Hematopoietic multipotent progenitor cell treated with erythropoietin and hydrocortisone succinate and interleukin-3 and kit ligand, for 6 days (in vitro differentiated cells): ENCODE data around the gene CSE1L.
"Not testable (repeated sequence)": the region's sequence is repeated elsewhere in the genome, so short reads cannot be mapped to it uniquely, and the experiment has no call there.

Source experiments
- DNase-seq: peaks from one replicate; pipeline ENCODE4 v3.0.0-alpha.2; 2015

Gene CSE1L, protein sequence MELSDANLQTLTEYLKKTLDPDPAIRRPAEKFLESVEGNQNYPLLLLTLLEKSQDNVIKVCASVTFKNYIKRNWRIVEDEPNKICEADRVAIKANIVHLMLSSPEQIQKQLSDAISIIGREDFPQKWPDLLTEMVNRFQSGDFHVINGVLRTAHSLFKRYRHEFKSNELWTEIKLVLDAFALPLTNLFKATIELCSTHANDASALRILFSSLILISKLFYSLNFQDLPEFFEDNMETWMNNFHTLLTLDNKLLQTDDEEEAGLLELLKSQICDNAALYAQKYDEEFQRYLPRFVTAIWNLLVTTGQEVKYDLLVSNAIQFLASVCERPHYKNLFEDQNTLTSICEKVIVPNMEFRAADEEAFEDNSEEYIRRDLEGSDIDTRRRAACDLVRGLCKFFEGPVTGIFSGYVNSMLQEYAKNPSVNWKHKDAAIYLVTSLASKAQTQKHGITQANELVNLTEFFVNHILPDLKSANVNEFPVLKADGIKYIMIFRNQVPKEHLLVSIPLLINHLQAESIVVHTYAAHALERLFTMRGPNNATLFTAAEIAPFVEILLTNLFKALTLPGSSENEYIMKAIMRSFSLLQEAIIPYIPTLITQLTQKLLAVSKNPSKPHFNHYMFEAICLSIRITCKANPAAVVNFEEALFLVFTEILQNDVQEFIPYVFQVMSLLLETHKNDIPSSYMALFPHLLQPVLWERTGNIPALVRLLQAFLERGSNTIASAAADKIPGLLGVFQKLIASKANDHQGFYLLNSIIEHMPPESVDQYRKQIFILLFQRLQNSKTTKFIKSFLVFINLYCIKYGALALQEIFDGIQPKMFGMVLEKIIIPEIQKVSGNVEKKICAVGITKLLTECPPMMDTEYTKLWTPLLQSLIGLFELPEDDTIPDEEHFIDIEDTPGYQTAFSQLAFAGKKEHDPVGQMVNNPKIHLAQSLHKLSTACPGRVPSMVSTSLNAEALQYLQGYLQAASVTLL

DNA sequence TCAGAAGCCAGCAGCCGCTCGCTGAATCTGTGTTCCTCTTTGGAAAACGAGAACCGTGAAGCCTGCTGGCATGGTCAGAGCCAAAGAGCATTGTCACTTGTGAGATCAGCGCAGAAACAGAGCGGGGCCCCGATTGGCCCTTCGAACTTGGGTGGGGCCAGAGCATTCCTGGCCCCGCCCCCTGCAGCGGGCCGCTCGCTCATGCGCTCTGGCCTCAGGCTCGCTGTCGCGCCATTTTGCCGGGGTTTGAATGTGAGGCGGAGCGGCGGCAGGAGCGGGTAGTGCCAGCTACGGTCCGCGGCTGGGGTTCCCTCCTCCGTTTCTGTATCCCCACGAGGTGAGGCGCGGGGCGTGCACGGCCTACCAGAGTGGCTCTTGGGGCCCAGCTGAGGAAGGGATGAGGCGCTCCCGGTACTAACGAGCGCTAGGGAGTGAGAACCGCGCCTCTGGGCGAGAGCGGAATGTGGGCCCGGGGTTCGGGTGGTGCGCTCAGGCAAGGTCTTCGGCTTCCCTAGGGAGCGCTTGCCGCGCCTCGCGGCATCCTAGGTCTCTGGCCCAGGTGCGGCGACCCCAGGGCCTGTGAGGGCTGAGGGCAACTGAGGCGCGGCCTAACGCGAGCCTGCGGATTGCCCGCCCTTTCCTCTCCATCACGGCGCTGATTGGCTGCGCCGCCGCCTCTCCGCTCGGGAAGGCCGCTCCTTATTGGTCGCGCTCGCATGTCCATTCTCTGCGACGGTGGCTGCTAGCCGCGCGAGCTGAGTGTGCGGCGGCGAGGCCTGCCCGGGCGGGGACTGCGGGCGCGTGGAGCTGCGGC, at the start of gene CSE1L:
Gene CSE1L (plus strand): TSS at position 226 of the 814 bp plus-strand sequence. CDS start 12,152 bp downstream, outside the sequence.
- DNase-seq = peak; percentile 98

DNA sequence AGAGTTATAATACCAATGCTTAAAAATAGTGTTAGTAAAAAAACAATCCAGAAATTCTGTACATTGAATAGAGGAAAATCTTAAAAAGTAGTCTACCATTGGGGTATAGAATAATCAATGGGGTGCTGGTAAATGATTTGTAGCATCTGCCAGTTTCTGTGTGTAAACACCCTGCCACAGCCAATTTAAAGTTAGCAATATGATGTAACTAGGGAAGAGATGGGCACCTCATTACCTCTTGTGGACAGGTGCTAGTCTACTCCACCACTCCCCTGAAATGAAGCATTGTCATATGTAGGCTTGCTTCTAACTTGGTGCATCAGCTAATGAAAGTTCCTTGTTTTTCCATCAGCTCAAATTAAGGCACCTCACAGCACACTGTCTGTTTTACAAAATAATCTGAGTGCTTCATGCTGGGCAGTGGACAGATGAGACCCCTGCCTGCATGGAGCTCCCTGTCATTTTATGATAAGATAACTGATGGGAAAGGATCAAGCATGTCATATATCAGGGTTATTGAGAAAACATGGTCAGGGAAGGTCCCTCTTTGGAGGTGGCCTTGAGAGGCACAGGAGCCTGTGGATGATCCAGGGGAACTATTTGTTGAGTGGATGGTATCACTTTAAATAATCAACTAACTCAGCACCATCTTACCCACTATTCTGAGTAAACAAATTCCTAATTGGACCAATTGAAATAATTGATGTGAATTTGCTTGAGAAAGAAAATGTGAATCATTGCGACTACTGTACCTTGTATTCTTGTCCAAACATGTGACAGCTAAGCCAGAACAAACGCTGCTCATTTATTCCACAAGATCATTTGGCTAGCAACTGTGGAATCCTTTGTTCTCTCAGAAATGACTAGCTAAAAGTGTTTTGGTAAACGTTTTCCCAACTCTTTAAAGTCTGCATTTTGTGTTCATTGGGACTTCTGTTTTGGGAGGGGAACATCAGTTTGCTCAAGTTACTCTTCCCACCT, 45.9 kb upstream of the CSE1L start:
- no peak for DNase-seq

DNA sequence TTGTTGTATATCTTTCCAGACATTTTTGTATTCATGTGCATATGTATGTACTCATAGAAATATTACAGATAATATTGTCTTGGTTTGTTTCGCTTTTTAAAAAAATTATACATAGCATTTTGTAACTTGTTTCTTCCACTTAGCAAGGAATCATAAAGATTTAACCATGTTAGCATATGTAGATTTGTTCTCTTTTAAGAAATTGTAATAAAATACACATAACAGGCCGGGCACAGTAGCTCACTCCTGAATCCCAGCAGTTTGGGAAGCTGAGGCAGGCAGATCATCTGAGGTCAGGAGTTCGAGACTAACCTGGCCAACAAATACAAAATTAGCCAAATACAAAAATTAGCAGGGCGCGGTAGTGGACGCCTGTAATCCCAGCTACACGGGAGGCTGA, 44.4 kb upstream of the CSE1L start:
- DNase-seq = no peak

DNA sequence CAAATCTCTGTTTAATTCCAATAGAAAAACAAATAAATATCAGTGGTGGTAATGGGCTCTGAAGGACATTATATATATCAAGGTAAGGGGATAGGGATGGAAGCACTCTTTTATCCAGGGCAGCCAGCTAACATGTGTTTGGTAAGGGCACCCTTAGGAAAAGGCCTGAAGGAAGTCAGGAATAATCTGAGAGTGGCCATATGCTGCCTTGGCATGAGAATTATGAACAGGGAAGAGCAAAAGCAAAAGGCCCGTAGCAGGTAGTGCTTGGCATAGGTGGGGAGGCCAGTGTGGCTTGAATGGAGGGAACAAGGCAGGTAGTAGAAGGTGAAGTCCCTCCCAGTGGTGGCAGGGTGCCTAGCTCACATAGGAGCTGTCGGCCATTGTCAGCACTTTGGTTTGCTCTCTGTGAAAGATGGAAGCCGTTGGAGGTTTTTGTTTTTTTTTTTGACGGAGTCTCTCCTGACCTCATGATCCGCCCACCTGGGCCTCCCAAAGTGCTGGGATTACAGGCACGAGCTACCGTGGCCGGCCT, 39.6 kb upstream of the CSE1L start:
- no peak for DNase-seq

DNA sequence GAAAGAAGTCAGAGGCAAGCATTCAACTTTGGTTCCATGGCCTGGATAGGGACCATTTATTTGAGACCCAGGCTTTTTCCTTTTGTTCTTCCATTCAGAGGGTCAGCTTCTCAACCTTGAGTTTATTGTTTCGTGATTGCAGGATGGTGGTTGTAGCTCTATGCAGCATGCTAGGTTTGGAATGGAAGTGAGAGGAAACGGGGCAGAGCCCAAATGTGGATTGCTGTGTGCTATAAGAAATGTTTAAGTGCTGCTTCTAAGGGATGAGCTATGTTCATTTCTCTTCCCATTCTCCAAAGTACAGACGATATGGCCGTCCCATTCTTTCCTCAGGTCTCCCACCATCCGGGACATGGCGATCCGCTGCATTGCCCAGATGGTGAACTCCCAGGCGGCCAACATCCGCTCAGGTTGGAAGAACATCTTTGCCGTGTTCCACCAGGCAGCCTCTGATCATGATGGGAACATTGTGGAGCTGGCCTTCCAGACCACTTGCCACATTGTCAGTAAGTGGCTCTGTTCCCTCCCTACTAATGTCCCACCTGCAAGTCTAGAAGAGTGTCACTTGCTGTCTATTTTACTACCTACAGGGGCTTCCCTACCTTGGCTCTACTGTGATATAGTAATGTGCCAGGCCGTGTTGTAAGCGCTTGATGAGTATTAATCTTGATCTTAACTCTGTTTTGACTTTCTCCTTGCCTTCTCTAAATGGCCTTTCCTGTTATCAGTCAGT, 36.0 kb upstream of the CSE1L start:
- DNase-seq = no peak

DNA sequence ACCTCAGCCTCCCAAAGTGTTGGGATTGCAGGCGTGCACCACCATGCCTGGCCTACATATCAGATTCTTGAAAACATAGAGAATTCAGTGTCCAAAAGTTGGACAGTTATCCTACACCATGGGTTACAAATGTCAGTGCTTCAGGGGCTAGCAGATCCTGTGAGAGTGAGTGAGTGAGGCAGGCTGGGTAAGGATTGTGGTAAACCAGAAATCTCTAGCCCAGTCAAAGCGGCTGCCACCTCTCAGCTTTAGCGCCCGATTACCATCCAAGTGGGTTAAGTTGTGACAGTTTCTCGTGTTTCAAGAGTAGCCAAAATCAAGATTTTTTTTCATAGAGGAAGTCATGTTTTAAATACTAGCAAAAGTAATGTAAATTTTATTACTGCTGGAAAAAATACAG, 21.9 kb upstream of the CSE1L start:
- DNase-seq = no peak

DNA sequence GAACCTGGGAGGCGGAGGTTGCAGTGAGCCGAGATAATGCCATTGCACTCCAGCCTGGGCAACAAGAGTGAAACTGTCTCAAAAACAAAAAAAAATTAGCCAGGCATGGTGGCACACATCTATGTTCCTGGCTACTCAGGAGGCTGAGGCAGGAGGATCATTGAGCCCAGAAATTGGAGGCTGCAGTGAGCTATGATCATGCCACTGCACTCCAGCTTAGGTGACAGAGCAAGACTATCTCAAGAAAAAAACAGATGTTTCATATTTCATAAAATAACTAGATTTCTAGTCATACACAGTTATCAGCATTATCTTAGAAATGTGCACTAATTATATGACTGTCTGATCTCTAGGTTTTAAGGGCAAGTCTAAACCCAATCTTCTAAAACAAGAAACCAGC, 17.9 kb upstream of the CSE1L start:
- DNase-seq = not testable (repeated sequence)

DNA sequence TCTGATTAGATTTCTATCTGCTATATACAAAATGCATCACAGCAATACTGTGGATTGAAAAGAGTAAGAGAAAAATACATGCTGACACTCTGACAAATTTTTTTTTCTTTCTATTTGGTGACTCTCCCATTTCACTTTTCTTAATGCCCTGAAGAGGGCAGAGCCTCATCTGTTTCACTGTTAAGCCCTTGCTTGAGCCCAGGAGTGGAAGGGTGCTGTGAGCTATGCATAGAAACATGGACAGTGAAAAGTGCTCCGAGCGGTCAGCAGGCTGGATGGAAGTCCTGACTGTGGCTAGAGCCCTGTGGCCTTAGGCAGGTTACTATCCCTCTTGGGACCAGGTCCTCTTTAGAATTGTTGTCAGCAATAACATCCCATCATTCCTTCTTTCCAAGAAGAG, 17.4 kb upstream of the CSE1L start:
- peak; percentile 68 for DNase-seq

DNA sequence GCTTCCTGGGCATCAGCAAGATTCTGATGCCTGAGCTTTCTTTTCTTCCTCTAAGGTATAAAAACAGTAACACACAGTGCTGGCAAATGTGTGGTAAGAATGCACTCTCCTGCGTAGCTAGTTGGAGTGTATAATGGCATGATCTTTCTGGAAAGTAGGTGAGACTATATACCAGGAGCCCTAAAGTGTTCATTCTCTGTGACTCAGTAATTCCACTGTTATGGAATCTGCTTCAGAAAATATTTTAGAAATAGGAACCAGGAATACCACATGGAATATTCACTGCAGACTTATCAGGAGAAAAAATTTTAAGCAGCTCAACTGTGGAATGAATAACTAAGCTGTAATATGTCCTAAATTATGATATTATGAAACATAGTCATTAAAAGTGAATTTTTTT, 16.9 kb upstream of the CSE1L start:
- DNase-seq = no peak

DNA sequence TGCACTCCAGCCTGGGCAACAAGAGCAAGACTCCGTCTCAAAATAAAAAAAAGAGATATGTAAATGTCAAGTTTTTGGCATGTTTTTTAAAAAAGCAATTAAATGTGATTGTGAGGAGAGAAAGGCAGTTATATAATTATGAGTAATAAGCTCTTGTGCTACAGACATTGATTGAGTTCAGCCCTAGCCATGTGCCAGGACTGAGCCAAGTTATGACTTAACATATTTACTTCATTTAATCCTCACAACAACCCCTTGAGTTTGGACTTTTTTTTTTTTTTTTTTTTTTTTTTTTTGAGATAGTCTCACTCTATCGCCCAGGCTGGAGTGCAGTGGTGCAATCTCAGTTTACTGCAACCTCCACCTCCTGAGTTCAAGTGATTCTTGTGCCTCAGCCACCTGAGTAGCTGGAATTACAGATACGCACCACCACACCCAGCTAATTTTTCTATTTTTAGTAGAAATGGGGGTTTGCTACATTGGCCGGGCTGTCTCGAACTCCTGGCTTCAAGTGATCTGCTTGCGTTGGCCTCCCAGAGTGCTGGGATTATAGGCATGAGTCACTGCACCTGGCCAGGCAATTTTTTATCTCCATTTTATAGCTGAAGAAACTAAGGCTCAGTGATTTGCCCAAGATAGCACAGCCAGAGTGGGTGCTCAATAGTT, 15.0 kb upstream of the CSE1L start:
- DNase-seq = no peak

DNA sequence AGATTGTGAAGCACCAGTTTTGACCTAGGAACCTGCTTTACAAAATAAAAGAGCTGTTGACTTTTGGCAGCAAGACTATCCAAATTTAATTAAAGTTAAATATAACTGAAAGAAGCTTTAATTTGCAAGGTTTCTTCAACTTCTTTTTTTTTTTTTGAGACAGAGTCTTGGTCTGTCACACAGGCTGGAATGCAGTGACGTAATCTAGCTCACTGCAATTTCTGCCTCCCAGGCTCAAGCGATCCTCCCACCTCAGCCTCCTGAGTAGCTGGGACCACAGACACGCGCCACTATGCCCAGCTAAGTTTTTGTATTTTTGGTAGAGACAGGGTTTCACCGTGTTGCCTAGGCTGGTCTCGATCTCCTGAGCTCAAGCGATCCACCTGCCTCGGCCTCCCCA, 13.7 kb upstream of the CSE1L start:
- DNase-seq = no peak

DNA sequence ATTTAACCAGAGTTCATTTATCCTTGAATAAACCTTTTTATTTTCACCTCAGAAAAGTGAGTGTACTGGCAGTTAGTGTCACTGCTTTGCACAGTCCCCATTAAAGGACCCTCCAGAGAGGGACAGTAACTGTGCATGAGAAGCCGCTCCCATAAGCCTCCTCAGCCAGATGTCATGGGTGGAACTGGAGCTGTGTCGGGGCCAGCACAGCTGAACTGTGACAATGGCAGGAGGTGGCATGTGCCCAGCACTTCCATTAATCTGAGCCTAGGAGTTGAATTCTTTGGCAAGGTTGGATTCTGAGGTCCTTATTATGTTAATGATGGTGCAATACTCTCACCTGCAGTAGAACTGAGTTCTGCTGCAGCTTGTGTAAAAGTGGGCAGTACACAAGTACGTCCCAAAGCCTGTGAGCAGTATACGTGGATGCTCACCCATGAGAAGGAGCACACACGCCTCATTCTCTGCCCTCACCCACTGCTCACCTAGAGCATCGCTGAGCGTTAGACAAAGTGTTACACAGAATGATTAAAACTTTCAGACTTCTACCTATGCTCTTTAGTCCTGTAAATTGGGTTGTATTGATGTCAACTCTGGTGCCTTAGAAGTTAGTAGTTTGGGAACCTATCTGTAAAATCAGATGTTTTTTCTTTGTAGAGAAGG, 11.9 kb upstream of the CSE1L start:
- no peak for DNase-seq

DNA sequence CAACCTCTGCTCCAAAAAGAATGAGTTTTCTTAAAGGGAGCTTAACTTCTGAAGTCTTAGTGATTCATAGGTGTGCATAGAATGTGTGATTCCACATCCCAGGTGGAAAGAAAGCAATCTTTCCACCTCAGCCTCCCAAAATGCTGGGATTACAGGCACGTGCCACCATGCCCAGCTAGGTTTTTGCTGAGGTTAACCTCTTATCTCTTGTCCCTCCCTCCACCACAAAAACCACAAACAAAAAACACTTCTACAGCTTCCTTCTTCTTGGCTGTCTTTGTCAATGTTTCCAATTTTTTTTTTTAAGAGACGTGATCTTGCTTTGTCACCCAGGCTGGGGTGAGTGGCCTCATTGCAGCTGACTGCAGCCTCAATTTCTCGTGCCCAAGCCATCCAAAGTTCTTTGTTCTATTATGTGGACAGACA, 8.1 kb upstream of the CSE1L start:
- DNase-seq = peak; percentile 91

DNA sequence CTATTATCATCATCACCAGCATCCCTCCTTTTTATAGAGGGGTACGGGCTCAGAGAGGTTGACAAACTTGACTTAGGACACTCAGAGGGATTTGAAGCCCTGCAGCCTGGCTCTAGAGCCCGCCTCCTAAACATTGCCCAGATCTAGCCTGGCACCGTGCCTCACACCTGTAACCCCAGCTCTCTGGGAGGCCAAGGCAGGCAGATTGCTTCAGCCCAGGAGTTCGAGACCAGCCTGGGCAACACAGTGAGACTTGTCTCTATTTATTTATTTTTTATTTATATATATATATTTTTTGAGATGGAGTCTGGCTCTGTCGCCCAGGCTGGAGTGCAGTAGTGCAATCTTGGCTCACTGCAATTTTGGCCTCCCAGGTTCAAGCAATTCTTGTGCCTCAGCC, 6.3 kb upstream of the CSE1L start:
- DNase-seq = no peak

DNA sequence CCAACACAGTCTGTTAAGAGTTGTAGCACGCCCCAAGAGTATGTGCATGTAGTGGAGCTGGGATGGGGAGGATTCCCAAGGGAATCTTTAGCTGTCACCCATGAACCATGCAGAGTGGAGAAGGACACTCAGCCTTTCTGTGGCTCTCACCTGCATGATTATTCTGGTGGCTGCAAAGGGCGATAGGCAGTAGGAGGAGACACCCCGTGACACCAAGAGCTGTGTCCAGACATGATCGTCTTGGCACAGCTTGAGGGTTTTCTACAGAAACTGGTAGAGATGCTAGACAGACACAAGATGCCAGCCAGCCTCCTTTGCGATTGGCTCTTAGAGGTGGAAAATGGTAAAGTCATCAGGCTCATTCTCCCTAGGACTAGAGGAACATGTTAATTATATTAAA, 3.1 kb upstream of the CSE1L start:
- no peak for DNase-seq

DNA sequence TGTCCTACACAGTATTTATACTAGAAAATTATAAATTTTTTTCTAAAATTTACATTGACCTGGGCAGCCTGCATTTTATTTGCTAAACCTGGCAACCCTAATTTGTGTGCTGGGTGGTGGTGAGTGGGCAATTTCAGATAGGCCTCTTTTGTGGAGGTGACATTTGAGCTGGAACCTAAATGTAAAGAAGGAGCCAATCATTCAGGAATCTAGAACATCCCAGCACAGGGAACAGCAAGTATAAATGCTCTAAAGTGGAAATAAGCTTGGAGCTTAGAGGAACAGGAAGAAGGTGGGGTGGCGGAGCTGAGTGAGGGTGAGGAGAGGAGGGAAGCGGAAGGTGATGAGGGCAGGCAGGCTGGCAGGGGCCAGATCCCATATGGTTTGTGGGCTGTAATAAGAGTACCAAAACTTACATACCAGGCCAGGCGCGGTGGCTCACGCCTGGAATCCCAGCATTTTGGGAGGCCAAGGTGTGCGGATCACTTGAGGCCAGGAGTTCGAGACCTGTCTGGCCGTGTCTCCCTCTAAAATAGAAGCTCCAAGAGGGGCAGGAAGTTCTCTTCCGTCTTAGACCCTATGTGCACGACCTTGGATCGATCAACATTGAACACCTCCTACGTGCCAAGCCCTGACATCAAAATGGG, 549 bp upstream of the CSE1L start:
- DNase-seq = no peak

DNA sequence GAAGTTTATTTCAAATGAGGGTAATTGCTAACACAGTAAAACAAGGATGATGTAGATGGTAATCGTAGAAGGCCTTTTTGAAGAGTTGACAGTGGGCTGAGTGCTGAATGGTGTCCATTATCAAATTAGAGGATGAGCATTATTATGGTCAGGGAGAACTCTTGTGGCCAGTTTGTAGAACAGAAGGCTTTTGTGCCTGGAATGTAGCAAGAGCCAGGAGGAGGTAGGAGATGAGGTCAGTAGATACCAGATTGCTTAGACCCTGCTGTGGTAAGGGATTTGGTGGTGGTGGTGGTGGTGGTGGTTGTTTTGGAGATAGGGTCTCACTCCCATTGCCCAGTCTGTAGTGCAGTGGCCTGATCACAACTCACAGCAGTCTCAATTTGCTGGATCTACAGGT, 6.2 kb downstream of the CSE1L start:
- no peak for DNase-seq

DNA sequence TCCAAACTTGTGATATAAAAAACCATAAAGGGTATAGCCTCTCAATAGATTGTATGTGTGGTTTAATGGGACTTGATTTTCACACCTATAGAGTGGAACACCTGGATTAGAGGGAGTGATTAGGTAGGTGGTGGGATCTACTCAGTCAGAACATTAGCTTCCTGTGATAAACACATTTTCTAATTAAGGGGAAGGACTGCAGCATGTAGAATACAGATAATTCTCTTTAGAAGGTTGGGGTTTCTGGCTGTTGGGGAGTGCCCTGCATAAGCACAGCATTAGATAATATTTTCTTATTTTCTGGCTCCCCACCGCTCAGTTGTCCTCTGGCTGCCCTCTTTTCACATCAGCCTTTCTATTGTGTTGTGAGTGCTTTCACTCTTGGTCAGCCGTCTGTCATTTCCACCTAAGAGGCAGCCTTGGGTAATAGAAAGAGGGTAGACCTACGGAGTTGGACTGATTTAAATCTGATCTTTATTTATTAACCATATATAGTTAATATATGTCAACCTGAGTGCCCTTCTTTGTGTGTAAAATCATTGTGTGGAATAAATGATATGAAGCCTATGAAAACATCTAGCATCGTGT, 8.0 kb downstream of the CSE1L start:
- DNase-seq = peak; percentile 80

DNA sequence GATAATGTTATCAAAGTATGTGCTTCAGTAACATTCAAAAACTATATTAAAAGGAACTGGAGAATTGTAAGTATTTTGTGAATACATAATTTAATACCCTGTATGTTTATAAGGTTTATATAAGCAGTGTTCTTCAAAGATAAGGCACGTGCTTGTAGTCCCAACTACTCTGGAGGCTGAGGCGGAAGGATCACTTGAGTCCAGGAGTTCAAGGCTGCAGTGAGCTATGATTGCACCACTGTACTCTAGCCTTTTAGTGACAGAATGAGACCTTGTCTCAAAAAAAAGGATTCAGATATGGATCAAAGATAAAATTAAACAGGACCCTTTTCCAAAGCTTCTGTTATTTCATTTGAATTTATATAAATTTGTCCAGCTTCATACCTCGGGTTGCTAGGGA, 17.2 kb downstream of the CSE1L start:
- no peak for DNase-seq
